Fibroblast of mammary gland (primary cell): Measurements from ENCODE around the gene PPP1R10.

Experiments
- DNase-seq: peaks from one replicate; pipeline ENCODE4 v3.0.0-alpha.2; 2010; ENCODE audit warnings: low read depth
- H3K4me3 ChIP-seq: 2 replicates; pipeline ENCODE4 v1.5.1; 2011; ENCODE audit warnings: low read depth, mild to moderate bottlenecking, low read length, moderate library complexity; ENCODE audit not compliant: control insufficient read depth
- TF ChIP-seq, protein P1 (sequence below): conservative IDR thresholded peaks from 2 replicates; pipeline ENCODE4 v1.5.1; 2011; ENCODE audit warnings: low read depth, low read length, inconsistent platforms; ENCODE audit not compliant: control insufficient read depth, insufficient read depth

The PPP1R10 gene

DNA sequence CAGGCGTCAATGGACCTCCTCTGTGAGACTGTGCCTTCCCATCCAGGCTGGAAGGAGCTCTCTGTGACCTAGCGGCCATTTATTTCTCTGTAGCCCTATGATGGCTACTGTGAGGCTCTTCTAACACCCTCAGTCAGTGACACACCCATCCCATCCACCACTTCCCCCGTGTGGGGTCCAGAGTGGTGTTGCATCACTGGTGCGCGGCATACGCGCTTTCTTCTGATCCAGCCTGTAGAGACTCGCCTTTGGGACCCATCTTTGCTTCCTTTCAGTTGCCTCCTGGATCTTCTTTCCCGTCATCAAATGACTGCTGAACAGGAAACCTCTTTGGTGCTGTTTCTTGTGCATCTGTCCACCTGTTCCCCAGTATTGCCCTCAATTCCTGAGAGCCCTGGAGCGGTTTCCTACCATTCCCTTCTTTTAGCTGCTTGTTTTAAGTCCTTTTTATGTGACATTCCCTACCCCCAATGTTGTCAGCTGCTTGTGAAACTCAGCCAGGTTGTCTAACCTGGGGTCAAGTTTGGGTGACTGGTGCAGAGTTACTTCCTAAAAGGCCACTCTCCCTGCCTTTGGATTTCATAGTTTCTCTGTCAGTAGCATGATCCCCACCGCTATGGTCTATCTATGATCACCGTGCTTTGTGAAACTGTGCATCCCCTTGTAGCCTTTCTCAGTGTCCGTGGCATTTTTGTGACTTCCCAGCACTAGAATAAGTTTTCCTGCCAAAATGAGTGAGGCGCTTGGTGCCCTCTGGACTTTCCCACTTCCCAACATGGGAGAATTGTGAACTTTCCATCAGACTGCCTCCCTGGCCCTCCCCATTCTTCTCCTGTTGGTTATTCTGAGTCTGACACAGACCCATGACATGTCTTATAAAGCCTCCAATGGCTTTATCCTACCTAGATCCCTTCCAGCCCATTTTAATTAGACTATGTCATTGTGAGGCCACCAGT, 54.3 kb downstream of the PPP1R10 start:
- TF ChIP-seq, protein P1, sequence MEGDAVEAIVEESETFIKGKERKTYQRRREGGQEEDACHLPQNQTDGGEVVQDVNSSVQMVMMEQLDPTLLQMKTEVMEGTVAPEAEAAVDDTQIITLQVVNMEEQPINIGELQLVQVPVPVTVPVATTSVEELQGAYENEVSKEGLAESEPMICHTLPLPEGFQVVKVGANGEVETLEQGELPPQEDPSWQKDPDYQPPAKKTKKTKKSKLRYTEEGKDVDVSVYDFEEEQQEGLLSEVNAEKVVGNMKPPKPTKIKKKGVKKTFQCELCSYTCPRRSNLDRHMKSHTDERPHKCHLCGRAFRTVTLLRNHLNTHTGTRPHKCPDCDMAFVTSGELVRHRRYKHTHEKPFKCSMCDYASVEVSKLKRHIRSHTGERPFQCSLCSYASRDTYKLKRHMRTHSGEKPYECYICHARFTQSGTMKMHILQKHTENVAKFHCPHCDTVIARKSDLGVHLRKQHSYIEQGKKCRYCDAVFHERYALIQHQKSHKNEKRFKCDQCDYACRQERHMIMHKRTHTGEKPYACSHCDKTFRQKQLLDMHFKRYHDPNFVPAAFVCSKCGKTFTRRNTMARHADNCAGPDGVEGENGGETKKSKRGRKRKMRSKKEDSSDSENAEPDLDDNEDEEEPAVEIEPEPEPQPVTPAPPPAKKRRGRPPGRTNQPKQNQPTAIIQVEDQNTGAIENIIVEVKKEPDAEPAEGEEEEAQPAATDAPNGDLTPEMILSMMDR, result no peak
- H3K4me3 ChIP-seq, result no peak overlapping the region
- DNase-seq, result no peak

DNA sequence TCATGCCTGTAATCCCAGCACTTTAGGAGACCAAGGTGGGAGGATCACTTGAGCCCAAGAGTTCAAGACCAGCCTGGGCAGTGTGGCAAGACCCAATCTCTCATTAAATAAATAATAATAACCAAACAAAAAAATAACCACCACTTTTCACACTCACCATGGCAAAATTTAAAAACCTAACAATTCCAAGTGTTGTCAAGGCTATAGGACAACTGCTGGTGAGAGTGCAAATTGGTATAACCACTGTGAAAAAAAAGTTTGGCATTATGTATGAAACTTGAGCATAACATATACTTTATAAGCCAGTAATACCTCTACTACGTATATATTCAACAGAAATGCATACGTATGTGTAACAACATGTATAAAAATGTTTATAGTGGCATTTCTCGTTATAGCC, 56.1 kb downstream of the PPP1R10 start:
- H3K4me3 ChIP-seq, result no peak overlapping the region
- TF ChIP-seq, protein P1, result no peak
- DNase-seq, result no peak

DNA sequence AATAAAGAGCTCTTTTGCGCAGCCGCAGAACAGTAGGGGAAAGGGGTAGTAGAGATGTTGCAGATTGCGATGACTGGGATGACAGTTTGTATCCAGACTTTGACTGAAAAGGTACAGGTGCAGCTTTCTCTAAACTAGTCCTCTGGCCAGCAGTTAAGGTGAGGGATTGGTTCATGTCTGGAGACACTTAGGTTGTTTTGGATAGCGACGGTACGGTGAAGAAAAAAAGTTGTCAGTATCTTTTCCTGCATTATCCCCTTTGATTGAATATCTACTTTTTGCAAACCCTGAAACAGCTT, 59.4 kb downstream of the PPP1R10 start:
- peak overlapping the region; percentile 98 for H3K4me3 ChIP-seq
- no peak for DNase-seq
- TF ChIP-seq, protein P1, result no peak

DNA sequence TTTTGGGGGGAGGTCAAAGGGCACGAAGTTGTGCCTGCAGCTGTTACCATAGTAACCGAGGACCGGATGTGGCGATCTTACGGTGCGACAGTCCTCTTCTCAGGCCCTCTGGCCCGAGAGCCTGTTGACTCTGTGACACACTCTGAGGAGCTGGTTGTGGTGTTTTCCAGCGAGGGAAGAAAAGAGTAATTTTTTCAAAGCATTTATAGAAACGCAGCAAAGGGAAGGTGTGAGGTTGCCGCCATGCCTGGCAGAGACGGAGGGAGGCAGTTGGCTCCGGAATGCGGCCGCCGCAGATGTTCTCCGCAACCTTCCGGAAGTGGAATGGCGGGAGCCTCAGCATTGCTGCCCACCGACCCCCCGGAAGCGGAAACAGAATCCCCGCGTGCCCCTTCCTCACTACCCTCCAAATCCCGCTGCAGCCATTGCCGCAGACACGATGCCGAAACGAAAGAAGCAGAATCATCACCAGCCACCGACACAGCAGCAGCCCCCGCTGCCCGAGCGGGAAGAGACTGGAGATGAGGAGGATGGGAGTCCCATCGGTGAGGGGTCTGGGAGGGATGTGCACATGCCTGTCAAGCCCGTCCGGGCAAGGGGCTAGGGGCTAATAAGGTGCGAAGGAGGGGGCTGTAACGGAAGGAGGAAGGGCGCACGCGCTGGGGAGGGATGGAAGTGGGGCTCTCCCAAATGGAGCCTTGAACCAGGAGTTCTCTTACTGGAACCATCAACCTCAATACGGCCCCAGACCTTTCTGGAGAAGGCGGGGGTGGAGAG, 59.9 kb downstream of the PPP1R10 start, which contains the start of gene PRR3:
Gene PRR3 (plus strand): TSS at position 390 of the 777 bp plus-strand sequence. CDS start 50 bp downstream, at position 440.
- H3K4me3 ChIP-seq, result peak within 1 kb of the TSS; percentile 98
- TF ChIP-seq, protein P1, result no peak
- peak; percentile 89 for DNase-seq

DNA sequence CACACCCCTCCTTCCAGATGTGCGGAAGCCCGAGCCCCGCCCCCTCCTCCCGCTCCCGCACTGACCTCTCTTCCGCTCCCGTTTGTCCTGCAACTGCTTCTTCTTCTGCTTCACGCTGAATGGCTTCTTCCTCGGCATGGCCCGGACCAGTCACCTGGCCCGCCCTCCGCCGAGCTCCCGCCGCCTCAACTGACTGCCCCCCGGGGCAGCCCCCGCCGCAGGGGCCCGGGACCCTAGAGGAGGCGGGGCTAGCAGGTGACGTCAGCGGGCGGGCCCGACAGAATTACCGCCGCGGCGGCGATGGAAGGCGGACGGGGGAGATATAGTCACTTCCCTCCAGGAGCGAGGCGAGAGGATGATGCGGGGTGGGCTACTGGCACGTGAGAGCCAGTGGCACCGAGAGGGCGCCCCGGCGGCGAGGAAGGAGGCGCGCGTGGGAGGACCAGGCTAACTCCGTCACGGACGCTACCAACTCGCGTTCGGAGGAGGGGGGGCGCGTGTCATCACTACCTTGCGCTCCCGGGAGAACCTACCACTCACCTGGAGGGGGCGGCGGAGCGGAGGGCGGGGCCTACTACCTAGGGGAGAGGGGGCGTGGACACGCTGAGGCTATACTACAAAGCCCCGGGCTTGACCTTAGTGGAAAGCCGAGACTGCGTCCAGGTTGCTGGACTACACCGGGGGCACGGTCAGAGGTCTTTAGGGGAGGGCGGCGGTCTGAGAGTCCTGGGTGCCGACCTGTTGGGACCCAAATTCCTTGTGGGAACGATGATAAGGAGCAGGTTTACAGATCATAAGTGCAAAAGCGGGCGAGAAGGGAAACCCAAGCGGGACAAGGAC, 60.8 kb downstream of the PPP1R10 start, which contains the start of gene GNL1:
Gene GNL1 (minus strand): TSS at position 424 of the 840 bp plus-strand sequence. CDS start 286 bp downstream, at position 138.
- TF ChIP-seq, protein P1, result no peak
- H3K4me3 ChIP-seq, result peak within 1 kb of the TSS; percentile 98
- DNase-seq, result peak; percentile 82

DNA sequence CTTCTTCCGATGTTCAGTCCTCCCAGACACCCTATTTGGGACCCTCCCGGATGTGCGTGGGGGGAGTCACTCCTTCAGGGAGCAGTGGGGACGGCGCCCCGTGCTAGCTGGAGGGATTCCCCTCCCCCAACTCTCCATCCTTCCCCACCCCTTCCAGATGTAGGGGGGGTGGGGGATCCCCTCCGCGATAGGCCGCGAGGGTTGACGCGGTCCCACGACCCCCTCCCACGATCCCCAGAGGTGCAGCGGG, 61.3 kb downstream of the PPP1R10 start:
- peak overlapping the region; percentile 98 for H3K4me3 ChIP-seq
- no peak for DNase-seq
- TF ChIP-seq, protein P1, result no peak
